Suprapubic skin (tissue), 4 donors: ENCODE measurements around the gene CCDC188. TPM values are rescaled to one million over a fixed set of nuclear protein-coding genes. Genes with fewer than 3 reads are reported as not detected.

ENCODE experiments used
- DNase-seq, 2 donors: peaks; one replicate each; pipeline ENCODE4 v3.0.0-alpha.2; 2019; ENCODE audit warnings: low spot score in 2 of 2
- H3K27ac ChIP-seq: fragments of 200-600 bp; sonication (generic); one replicate; pipeline ENCODE4 v1.5.1; 2019
- H3K27me3 ChIP-seq: fragments of 200-600 bp; sonication (generic); one replicate; pipeline ENCODE4 v1.5.1; 2019
- H3K36me3 ChIP-seq: fragments of 200-600 bp; sonication (generic); one replicate; pipeline ENCODE4 v1.5.1; 2019
- H3K4me1 ChIP-seq: fragments of 200-600 bp; sonication (generic); one replicate; pipeline ENCODE4 v1.5.1; 2019
- H3K4me3 ChIP-seq: fragments of 200-600 bp; sonication (generic); one replicate; pipeline ENCODE4 v1.5.1; 2019; ENCODE audit warnings: mild to moderate bottlenecking
- H3K9me3 ChIP-seq: fragments of 200-600 bp; sonication (generic); one replicate; pipeline ENCODE4 v1.5.1; 2019
- CTCF ChIP-seq, 2 donors: fragments of 200-600 bp in 1 of 2; fragments of 450-650 bp in 1 of 2; sonication (generic) in 1 of 2; IDR thresholded peaks; one replicate each; pipeline ENCODE4 v1.5.1; 2016 to 2019; ENCODE audit warnings: antibody characterized with exemption in 2 of 2, mild to moderate bottlenecking in 1 of 2, moderate library complexity in 1 of 2
- EP300 ChIP-seq: sonication (generic); formaldehyde crosslinking; IDR thresholded peaks from one replicate; pipeline ENCODE4 v1.6.1; 2017; ENCODE audit warnings: antibody characterized with exemption
- POLR2A ChIP-seq, 2 donors: fragments of 450-650 bp; IDR thresholded peaks; one replicate each; pipeline ENCODE4 v1.6.1; 2017; ENCODE audit warnings: antibody characterized with exemption in 2 of 2, mild to moderate bottlenecking in 2 of 2, moderate library complexity in 2 of 2
- POLR2AphosphoS5 ChIP-seq, 3 donors: sonication (generic); formaldehyde crosslinking; IDR thresholded peaks; one replicate each; pipeline ENCODE4 v1.6.1; 2017; ENCODE audit warnings: antibody characterized with exemption in 3 of 3
- WGBS: methylation state at CpG from one replicate; pipeline ENCODE4 v1.1.5; 2018; 5-methylcytosine and 5-hydroxymethylcytosine counted together
- total RNA-seq, 4 donors: library from RNA; depleted of rRNA; stranded (reverse); fragments of >200 nt; gene quantifications; one replicate each; pipeline ENCODE4 v1.1.0, GENCODE V29; 2016

CCDC188 gene
- total RNA-seq, 4 donors from 2014 or later, result 0.34 TPM; not detected in 3

DNA sequence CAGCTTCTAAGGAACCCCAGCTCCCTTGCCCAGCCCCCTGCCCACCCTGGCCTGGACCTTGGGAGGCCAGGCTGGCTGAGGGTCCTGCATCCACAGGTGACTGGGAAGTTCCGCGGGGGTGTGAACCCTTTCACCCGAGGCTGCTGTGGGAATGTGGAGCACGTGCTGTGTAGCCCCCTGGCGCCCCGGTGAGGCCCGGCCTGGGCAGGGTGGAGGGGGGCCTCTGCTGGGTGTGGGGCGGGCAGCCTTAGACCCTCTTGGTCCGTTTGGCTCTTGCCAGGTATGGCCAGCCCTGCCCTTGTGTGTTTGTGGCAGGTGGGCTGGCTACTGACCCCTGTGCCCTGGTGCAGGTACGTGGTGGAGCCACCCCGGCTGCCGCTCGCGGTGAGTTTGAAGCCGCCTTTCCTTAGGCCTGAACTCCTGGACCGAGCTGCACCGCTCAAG, 10.3 kb downstream of the CCDC188 start:
- TF ChIP-seq POLR2AphosphoS5 (IDR thresholded peaks at IDR 0.05), result no peak
- no peak for TF ChIP-seq POLR2A (IDR thresholded peaks at IDR 0.05)
- TF ChIP-seq CTCF (IDR thresholded peaks at IDR 0.05), result no peak
- no peak for TF ChIP-seq EP300
- no peak overlapping the region for H3K27ac ChIP-seq
- H3K27me3 ChIP-seq, result no peaks in the 10 kb centered on the region
- DNase-seq, result no peak
- H3K36me3 ChIP-seq, result peaks cover 61% of the 10 kb centered on the region
- H3K4me1 ChIP-seq, result peaks cover 29% of the 10 kb centered on the region
- H3K4me3 ChIP-seq, result no peak overlapping the region
- 93% methylated on average over 3 of the region's 17 CpGs for WGBS
- H3K9me3 ChIP-seq, result no peaks in the 10 kb centered on the region

- Histone ChIP-seq H3K27ac (no peak overlapping the region), H3K27me3 (no peaks in the 10 kb centered on the region), H3K4me1 (peaks cover 33% of the 10 kb centered on the region), H3K9me3 (no peaks in the 10 kb centered on the region), H3K36me3 (peaks cover 56% of the 10 kb centered on the region), H3K4me3 (no peak overlapping the region)
- 97% methylated on average over 5 of the region's 11 CpGs for WGBS
- DNase-seq, result no peak
- TF ChIP-seq POLR2A (IDR thresholded peaks at IDR 0.05) (no peak), POLR2AphosphoS5 (IDR thresholded peaks at IDR 0.05) (no peak), EP300 (no peak), CTCF (IDR thresholded peaks at IDR 0.05) (no peak)
These were observed 10.8 kb downstream of the CCDC188 start for GRCh38 chr22:20140107-20140445.

DNA sequence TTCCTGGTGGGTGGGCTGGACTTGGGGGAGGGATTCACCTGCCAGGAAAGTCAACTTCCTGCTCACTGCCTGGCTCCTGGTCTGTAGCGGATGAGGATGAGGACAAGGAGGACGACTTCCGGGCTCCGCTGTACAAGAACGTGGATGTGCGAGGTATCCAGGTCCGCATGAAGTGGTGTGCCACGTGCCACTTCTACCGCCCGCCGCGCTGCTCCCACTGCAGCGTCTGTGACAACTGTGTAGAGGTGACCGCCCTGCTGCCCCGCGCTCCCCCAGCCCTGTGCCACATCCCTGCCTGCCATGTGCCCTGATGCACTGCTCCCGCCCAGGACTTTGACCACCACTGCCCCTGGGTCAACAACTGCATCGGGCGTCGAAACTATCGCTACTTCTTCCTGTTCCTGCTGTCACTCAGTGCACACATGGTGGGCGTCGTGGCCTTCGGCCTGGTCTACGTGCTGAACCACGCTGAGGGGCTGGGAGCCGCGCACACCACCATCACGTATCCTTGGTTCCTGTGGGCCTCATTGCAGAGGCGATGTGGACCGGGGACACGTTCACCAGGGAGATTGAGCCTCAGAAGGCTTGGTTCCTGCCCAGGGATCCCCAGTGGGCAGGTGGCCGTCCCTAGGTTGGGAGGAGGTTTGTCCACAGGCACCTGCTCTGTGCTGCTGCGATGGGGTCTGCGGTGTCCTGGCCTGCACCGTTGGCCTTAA, 11.3 kb downstream of the CCDC188 start:
- WGBS, result 92% methylated on average over 19 of the region's 36 CpGs
- H3K9me3 ChIP-seq, result no peaks in the 10 kb centered on the region
- no peak overlapping the region for H3K27ac ChIP-seq
- peaks cover 51% of the 10 kb centered on the region for H3K36me3 ChIP-seq
- TF ChIP-seq EP300 (no peak), POLR2AphosphoS5 (IDR thresholded peaks at IDR 0.05) (no peak), CTCF (IDR thresholded peaks at IDR 0.05) (no peak)
- H3K4me3 ChIP-seq, result no peak overlapping the region
- DNase-seq, result no peak
- H3K4me1 ChIP-seq, result peaks cover 36% of the 10 kb centered on the region
- H3K27me3 ChIP-seq, result no peaks in the 10 kb centered on the region

- Histone ChIP-seq H3K36me3 (peaks cover 44% of the 10 kb centered on the region), H3K27me3 (no peaks in the 10 kb centered on the region), H3K9me3 (no peaks in the 10 kb centered on the region), H3K27ac (no peak overlapping the region), H3K4me3 (no peak overlapping the region), H3K4me1 (peaks cover 41% of the 10 kb centered on the region)
- no peak for DNase-seq
- WGBS, result 83% methylated on average over 6 of the region's 16 CpGs
- TF ChIP-seq EP300 (no peak), POLR2AphosphoS5 (IDR thresholded peaks at IDR 0.05) (no peak), CTCF (IDR thresholded peaks at IDR 0.05) (no peak), POLR2A (IDR thresholded peaks at IDR 0.05) (no peak)
These were observed 12.0 kb downstream of the CCDC188 start for GRCh38 chr22:20138868-20139267.

DNA sequence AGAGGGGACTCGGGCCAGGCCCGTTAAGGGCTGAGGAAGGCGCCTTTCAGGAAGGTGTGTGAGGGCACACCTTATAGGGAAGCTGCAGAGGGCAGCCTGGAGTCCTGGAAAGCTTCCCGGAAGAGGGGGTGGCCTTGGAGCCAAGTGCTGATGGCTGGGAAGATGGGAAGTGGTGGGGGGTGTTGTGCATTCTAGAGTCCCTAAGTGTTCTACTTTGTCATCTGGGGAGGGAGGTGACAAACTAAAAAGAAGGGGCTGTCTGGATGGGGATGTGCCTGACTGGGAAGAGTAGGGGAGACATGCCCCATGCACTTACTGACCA, 12.5 kb downstream of the CCDC188 start:
- no peak overlapping the region for H3K27ac ChIP-seq
- no peaks in the 10 kb centered on the region for H3K9me3 ChIP-seq
- peaks cover 46% of the 10 kb centered on the region for H3K4me1 ChIP-seq
- H3K4me3 ChIP-seq, result no peak overlapping the region
- no peak for TF ChIP-seq CTCF (IDR thresholded peaks at IDR 0.05)
- H3K27me3 ChIP-seq, result no peaks in the 10 kb centered on the region
- no peak for DNase-seq
- H3K36me3 ChIP-seq, result peaks cover 40% of the 10 kb centered on the region
- 43% methylated on average over 4 of the region's 4 CpGs for WGBS
